Prostate gland (tissue), 2 donors: Measurements from ENCODE around the gene GAK.

ENCODE experiments used
- POLR2A ChIP-seq: fragments of 450-650 bp; IDR thresholded peaks from one replicate; pipeline ENCODE4 v1.6.1; 2016; ENCODE audit warnings: antibody characterized with exemption, mild to moderate bottlenecking
- POLR2AphosphoS5 ChIP-seq: sonication (generic); formaldehyde crosslinking; IDR thresholded peaks from one replicate; pipeline ENCODE4 v1.6.1; 2017; ENCODE audit warnings: antibody characterized with exemption
- TF ChIP-seq, protein P1 (sequence below), 4 experiments: fragments of 200-600 bp in 2 of 4; fragments of 450-650 bp in 2 of 4; sonication (generic) in 2 of 4; IDR thresholded peaks; 1 replicate in 3 of 4; 2 replicates in 1 of 4; pipeline ENCODE4 v1.5.1; 2016 to 2019; ENCODE audit warnings: antibody characterized with exemption in 4 of 4, mild to moderate bottlenecking in 2 of 4, moderate library complexity in 2 of 4

DNA sequence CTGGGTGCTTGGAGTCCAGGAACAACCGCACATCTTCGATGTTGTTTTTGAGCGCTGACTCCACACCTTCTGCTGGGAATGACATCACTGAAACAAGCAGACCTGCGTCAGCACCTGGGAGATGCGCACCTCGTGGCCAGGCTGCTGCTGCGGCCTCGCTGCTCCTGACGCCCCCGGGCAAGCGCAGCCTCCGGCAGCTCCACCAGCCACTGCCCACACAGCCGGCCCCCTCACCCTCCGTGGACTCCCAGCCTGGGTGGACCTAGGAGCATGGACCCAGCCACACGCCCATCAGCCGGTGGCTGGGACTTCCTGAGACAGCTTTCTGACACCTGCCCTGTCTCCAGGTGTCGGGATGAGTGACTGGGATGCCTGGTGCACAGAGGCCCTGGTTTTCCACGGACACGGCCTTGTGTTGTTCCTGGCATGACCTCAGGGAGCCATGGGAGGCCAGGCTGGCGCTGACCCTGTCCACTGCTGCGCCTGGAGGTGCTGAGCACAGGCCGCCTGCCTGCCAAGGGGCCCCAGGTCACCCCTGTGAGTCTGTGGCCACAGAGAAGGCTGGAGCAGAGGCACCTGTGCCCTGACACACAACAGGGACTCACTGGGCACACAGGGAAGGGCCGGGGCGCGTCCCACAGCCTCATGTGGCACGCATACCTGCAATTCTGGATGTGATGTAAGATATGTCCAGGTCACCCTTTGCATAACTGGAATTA, 48.6 kb downstream of the GAK start:
- TF ChIP-seq, protein P1, sequence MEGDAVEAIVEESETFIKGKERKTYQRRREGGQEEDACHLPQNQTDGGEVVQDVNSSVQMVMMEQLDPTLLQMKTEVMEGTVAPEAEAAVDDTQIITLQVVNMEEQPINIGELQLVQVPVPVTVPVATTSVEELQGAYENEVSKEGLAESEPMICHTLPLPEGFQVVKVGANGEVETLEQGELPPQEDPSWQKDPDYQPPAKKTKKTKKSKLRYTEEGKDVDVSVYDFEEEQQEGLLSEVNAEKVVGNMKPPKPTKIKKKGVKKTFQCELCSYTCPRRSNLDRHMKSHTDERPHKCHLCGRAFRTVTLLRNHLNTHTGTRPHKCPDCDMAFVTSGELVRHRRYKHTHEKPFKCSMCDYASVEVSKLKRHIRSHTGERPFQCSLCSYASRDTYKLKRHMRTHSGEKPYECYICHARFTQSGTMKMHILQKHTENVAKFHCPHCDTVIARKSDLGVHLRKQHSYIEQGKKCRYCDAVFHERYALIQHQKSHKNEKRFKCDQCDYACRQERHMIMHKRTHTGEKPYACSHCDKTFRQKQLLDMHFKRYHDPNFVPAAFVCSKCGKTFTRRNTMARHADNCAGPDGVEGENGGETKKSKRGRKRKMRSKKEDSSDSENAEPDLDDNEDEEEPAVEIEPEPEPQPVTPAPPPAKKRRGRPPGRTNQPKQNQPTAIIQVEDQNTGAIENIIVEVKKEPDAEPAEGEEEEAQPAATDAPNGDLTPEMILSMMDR (IDR thresholded peaks at IDR 0.05), result no peak
- TF ChIP-seq POLR2A (no peak), POLR2AphosphoS5 (no peak)
